Right lobe of liver (tissue), 6 donors: ENCODE results near the gene FLVCR2. TPM values are rescaled to one million over a fixed set of nuclear protein-coding genes. Genes with fewer than 3 reads are reported as not detected.

Experiments used
- ATAC-seq, 4 donors: fragments of 200-7000 bp; cut with Tn5 transposase; one replicate each; pipeline ENCODE4 v1.9.1; 2020; ENCODE audit warnings: mild to moderate bottlenecking in 4 of 4, moderate library complexity in 4 of 4
- DNase-seq, 3 donors: peaks; one replicate each; pipeline ENCODE4 v3.0.0-alpha.2; 2020
- H3K27ac ChIP-seq, 3 donors: fragments of 200-600 bp; one replicate each; pipeline ENCODE4 v1.8.0; 2022
- H3K27me3 ChIP-seq, 2 donors: fragments of 200-600 bp; one replicate each; pipeline ENCODE4 v1.8.0; 2022
- H3K36me3 ChIP-seq, 4 donors: fragments of 200-600 bp; sonication (generic) in 1 of 4; one replicate each; pipeline versions ENCODE4 v1.5.1 to v1.8.0; 2017 to 2022; ENCODE audit warnings: control low read depth in 1 of 4
- H3K4me1 ChIP-seq, 4 donors: fragments of 200-600 bp; sonication (generic) in 1 of 4; one replicate each; pipeline versions ENCODE4 v1.5.1 to v1.8.0; 2017 to 2022; ENCODE audit warnings: control low read depth in 1 of 4
- H3K4me3 ChIP-seq, 3 donors: fragments of 200-600 bp; one replicate each; pipeline ENCODE4 v1.8.0; 2022
- H3K9me3 ChIP-seq, 4 donors: fragments of 200-600 bp; sonication (generic) in 1 of 4; one replicate each; pipeline versions ENCODE4 v1.5.1 to v1.8.0; 2017 to 2022; ENCODE audit warnings: control low read depth in 1 of 4
- CTCF ChIP-seq, 4 donors: fragments of 200-600 bp in 3 of 4; fragments of 450-650 bp in 1 of 4; IDR thresholded peaks; one replicate each; pipeline versions ENCODE4 v1.5.1 to v1.8.0; 2016 to 2022; ENCODE audit warnings: antibody characterized with exemption in 4 of 4, mild to moderate bottlenecking in 2 of 4
- POLR2A ChIP-seq: fragments of 450-650 bp; IDR thresholded peaks from one replicate; pipeline ENCODE4 v1.6.1; 2017; ENCODE audit warnings: antibody characterized with exemption, mild to moderate bottlenecking
- WGBS: methylation state at CpG from one replicate; pipeline ENCODE4 v1.1.6; 2018; ENCODE audit warnings: low coverage, low lambda C conversion rate; ENCODE audit not compliant: insufficient coverage; ENCODE audit errors: missing lambda C conversion rate; 5-methylcytosine and 5-hydroxymethylcytosine counted together
- intact Hi-C, 2 donors: fragments of 100-400 bp; cut with DNase I; formaldehyde crosslinking; loops; one replicate each; pipeline versions ENCODE4 v1.11.2 to v1.14.1; 2022
- total RNA-seq, 6 experiments: library from RNA; depleted of rRNA in 2 of 6; stranded (reverse); fragments of >200 nt in 2 of 6; fragmentation: NEBNext Ultra II Directional in 3 of 6; extraction: Animal tissue kit (Norgen Biotek cat#: 25700) in 3 of 6; gene quantifications; one replicate each; pipeline versions ENCODE4 v1.1.0 to v1.2.4, GENCODE V29; 2016 to 2023
- donor health status: DM: no; HTN: yes; CAD: no.
- donor health status: DM: no; HTN: no; CAD: no.
- donor health status: DM: no; HTN: no; CAD: no.
- donor health status: DM: no; HTN: yes; CAD: no.
- donor health status: DM: no; HTN: yes; CAD: no.

Gene FLVCR2
- total RNA-seq, 6 experiments from 2014 or later = 17.0 to 42.8 (median 27.8) TPM

GRCh38 chr14:75631453-75631831, 53.0 kb downstream of the FLVCR2 start:
- Histone ChIP-seq H3K27me3 (no peaks in the 10 kb centered on the region), H3K4me1 (peaks cover 0 to 18% (median 8%) of the 10 kb centered on the region in 4 donors), H3K27ac (no peak overlapping the region), H3K9me3 (no peaks in the 10 kb centered on the region), H3K4me3 (no peak overlapping the region), H3K36me3 (peaks cover 0 to 12% (median 0%) of the 10 kb centered on the region in 4 donors)
- no peak for DNase-seq
- no peak for ATAC-seq
- TF ChIP-seq CTCF (IDR thresholded peaks at IDR 0.05) = no peak
- no peak for TF ChIP-seq POLR2A
- intact Hi-C loops = no loop called here
- WGBS = 70% methylated on average over 3 of the region's 5 CpGs

- 74% methylated on average over 5 of the region's 5 CpGs for WGBS
- no peak for DNase-seq
- no peaks in the 10 kb centered on the region for H3K4me1 ChIP-seq
- ATAC-seq = no peak
- no peak overlapping the region for H3K27ac ChIP-seq
- intact Hi-C loops = no loop called here
- H3K4me3 ChIP-seq = no peak overlapping the region
- H3K36me3 ChIP-seq = peaks cover 0 to 12% (median 0%) of the 10 kb centered on the region in 4 donors
- TF ChIP-seq POLR2A = no peak
- TF ChIP-seq CTCF (IDR thresholded peaks at IDR 0.05) = no peak
- H3K27me3 ChIP-seq = no peaks in the 10 kb centered on the region
- no peaks in the 10 kb centered on the region for H3K9me3 ChIP-seq
These were observed 56.4 kb downstream of the FLVCR2 start for GRCh38 chr14:75634848-75635247.

- H3K4me3 ChIP-seq = no peak overlapping the region
- no peaks in the 10 kb centered on the region for H3K4me1 ChIP-seq
- DNase-seq (no peak), ATAC-seq (no peak)
- H3K36me3 ChIP-seq = peaks cover 0 to 12% (median 0%) of the 10 kb centered on the region in 4 donors
- H3K9me3 ChIP-seq = no peaks in the 10 kb centered on the region
- 78% methylated on average over 6 of the region's 13 CpGs for WGBS
- H3K27me3 ChIP-seq = no peaks in the 10 kb centered on the region
- TF ChIP-seq CTCF (IDR thresholded peaks at IDR 0.05) (no peak), POLR2A (no peak)
- no peak overlapping the region for H3K27ac ChIP-seq
- intact Hi-C loops = no loop called here
These were observed 57.8 kb downstream of the FLVCR2 start for GRCh38 chr14:75636100-75636692.

GRCh38 chr14:75640876-75641275, 62.5 kb downstream of the FLVCR2 start:
- ATAC-seq (no peak), DNase-seq (no peak)
- Histone ChIP-seq H3K4me3 (no peak overlapping the region), H3K36me3 (peaks cover 0 to 7% (median 0%) of the 10 kb centered on the region in 4 donors), H3K27me3 (no peaks in the 10 kb centered on the region), H3K4me1 (peaks cover 0 to 11% (median 4%) of the 10 kb centered on the region in 4 donors), H3K9me3 (no peaks in the 10 kb centered on the region), H3K27ac (no peak overlapping the region)
- TF ChIP-seq CTCF (IDR thresholded peaks at IDR 0.05) (no peak), POLR2A (no peak)
- 100% methylated on average over 3 of the region's 3 CpGs for WGBS
- intact Hi-C loops = no loop called here
